OCI-LY7 (cell line): Measurements from ENCODE around the gene SUPT5H. TPM values are rescaled to one million over a fixed set of nuclear protein-coding genes. Genes with fewer than 3 reads are reported as not detected.

Source experiments
- BruUV-seq: library from RNA; stranded (reverse); fragments of 400-500 nt; replicated peaks from 2 replicates; lab custom pipeline; 2021; lab: Mats Ljungman, UMichigan
- CTCF ChIA-PET: fragments of 300-600 bp; sonication (Branson Sonifier 250); formaldehyde crosslinking; loops from one replicate; lab custom pipeline; 2022; ENCODE audit warnings: antibody characterized with exemption; ENCODE audit not compliant: unreplicated experiment; lab: Charles Lee
- POLR2A ChIA-PET: fragments of 300-600 bp; sonication (Branson Sonifier 250); formaldehyde crosslinking; loops from one replicate; lab custom pipeline; 2022; ENCODE audit warnings: antibody characterized with exemption; lab: Charles Lee
- DNase-seq: peaks from one replicate; pipeline ENCODE4 v3.0.0-alpha.2; 2015; ENCODE audit warnings: low spot score
- H2AFZ ChIP-seq: fragments of 200-600 bp; sonication (generic), shearing (Covaris generic); 2 replicates; pipeline ENCODE4 v1.6.1; 2014; ENCODE audit warnings: mild to moderate bottlenecking, antibody characterized with exemption, low read length, moderate library complexity
- H3K27ac ChIP-seq: fragments of 200-600 bp; sonication (generic); 2 replicates; pipeline ENCODE4 v1.5.1; 2014; ENCODE audit warnings: mixed run types, low read depth, mild to moderate bottlenecking, moderate library complexity, low read length, inconsistent platforms; ENCODE audit not compliant: poor library complexity, severe bottlenecking
- H3K36me3 ChIP-seq: fragments of 200-600 bp; sonication (generic); 2 replicates; pipeline ENCODE4 v1.6.1; 2014; ENCODE audit warnings: mild to moderate bottlenecking, antibody characterized with exemption, low read length, moderate library complexity, mixed read lengths; ENCODE audit not compliant: insufficient read depth
- H3K4me1 ChIP-seq: fragments of 200-600 bp; sonication (generic); 2 replicates; pipeline ENCODE4 v1.5.1; 2014; ENCODE audit warnings: mild to moderate bottlenecking, low read length; ENCODE audit not compliant: insufficient read depth, poor library complexity, severe bottlenecking
- H3K4me2 ChIP-seq: fragments of 200-600 bp; sonication (generic); 2 replicates; pipeline ENCODE4 v1.6.1; 2014; ENCODE audit warnings: mild to moderate bottlenecking, low read length
- H3K4me3 ChIP-seq: fragments of 200-600 bp; sonication (generic); 2 replicates; pipeline ENCODE4 v1.5.1; 2014; ENCODE audit warnings: mild to moderate bottlenecking, low read depth, low read length; ENCODE audit not compliant: poor library complexity, severe bottlenecking
- H3K79me2 ChIP-seq: fragments of 200-600 bp; sonication (generic); 2 replicates; pipeline ENCODE4 v1.6.1; 2016; ENCODE audit warnings: low read depth, mild to moderate bottlenecking, low read length, moderate library complexity, mixed read lengths; ENCODE audit not compliant: insufficient read depth
- H3K9me2 ChIP-seq: fragments of 200-600 bp; sonication (generic); 2 replicates; pipeline ENCODE4 v1.6.1; 2016; ENCODE audit warnings: mild to moderate bottlenecking, low read length, mixed read lengths; ENCODE audit not compliant: insufficient read depth
- H3K9me3 ChIP-seq: fragments of 200-600 bp; sonication (generic); 2 replicates; pipeline ENCODE4 v1.6.1; 2014; ENCODE audit warnings: mild to moderate bottlenecking, mixed run types, low read length, mixed read lengths
- H4K20me1 ChIP-seq: fragments of 200-600 bp; sonication (generic); 2 replicates; pipeline ENCODE4 v1.6.1; 2014; ENCODE audit warnings: mild to moderate bottlenecking, antibody characterized with exemption, low read length, moderate library complexity, mixed read lengths; ENCODE audit not compliant: insufficient read depth
- CTCF ChIP-seq: fragments of 200-600 bp; sonication (generic); conservative IDR thresholded peaks from 2 replicates; pipeline ENCODE4 v1.5.1; 2014; ENCODE audit warnings: mild to moderate bottlenecking, antibody characterized with exemption, low read length, moderate library complexity, mixed read lengths
- EZH2phosphoT487 ChIP-seq: fragments of 200-600 bp; sonication (generic); IDR thresholded peaks from 2 replicates; pipeline ENCODE4 v1.6.1; 2018; ENCODE audit warnings: low read depth, borderline replicate concordance, mild to moderate bottlenecking, mixed run types, antibody characterized with exemption, low read length, moderate library complexity, mixed read lengths
- intact Hi-C: fragments of 100-400 bp; cut with micrococcal nuclease; formaldehyde crosslinking; loops from one replicate; pipeline ENCODE4 v1.10.0; 2022; ENCODE audit not compliant: unreplicated experiment
- total RNA-seq, 2 experiments: library from RNA; depleted of rRNA in 1 of 2; stranded (reverse); fragments of >200 nt in 1 of 2; shearing (Covaris generic) in 1 of 2; gene quantifications; 2 replicates each; pipeline ENCODE4 v1.2.3, GENCODE V29; 2014 to 2022

SUPT5H gene
- total RNA-seq, 2 experiments from 2014 or later: 70.1 to 175 TPM

GRCh38 chr19:39436350-39436716 is 9.0 kb upstream of the SUPT5H start:
- Histone ChIP-seq H3K9me3 (no peaks in the 10 kb centered on the region), H3K79me2 (peaks cover 36% of the 10 kb centered on the region), H3K36me3 (peaks cover 44% of the 10 kb centered on the region), H3K27ac (peak overlapping the region; percentile 78), H2AFZ (no peak overlapping the region), H3K4me1 (peaks cover 62% of the 10 kb centered on the region), H3K9me2 (no peaks in the 10 kb centered on the region), H3K4me3 (peak overlapping the region; percentile 97), H4K20me1 (peaks cover 17% of the 10 kb centered on the region), H3K4me2 (peak overlapping the region; percentile 95)
- no peak for TF ChIP-seq EZH2phosphoT487
- TF ChIP-seq CTCF: no peak
- CTCF ChIA-PET: interaction anchor here (0.9 kb wide), 1 partner anchor 12 kb away, joined by 3 read pairs; no protein-coding TSS in a partner anchor
- DNase-seq: no peak
- POLR2A ChIA-PET: interaction anchor here (0.6 to 1.8 kb wide), 13 partner anchors 9 to 1786 kb away, joined by 3 to 15 read pairs (median 4); partner anchors contain the start of genes EID2B, GMFG, PLEKHG2 and SUPT5H
- intact Hi-C loops: no loop called here
- BruUV-seq: TSS peak; percentile 99

GRCh38 chr19:39438270-39438934 is 7.0 kb upstream of the SUPT5H start:
- Histone ChIP-seq H3K4me2 (no peak overlapping the region), H3K4me1 (peaks cover 65% of the 10 kb centered on the region), H3K79me2 (peaks cover 30% of the 10 kb centered on the region), H3K36me3 (peaks cover 23% of the 10 kb centered on the region), H3K9me3 (no peaks in the 10 kb centered on the region), H4K20me1 (peaks cover 14% of the 10 kb centered on the region), H3K9me2 (no peaks in the 10 kb centered on the region), H2AFZ (no peak overlapping the region), H3K4me3 (no peak overlapping the region), H3K27ac (no peak overlapping the region)
- POLR2A ChIA-PET: interaction anchor here (0.7 to 1.0 kb wide), 2 partner anchors 37 to 42 kb away, joined by 4 to 5 read pairs; partner anchors contain the start of gene TIMM50
- CTCF ChIA-PET: no interaction called here
- BruUV-seq: no TSS peak
- intact Hi-C loops: no loop called here
- no peak for DNase-seq
- no peak for TF ChIP-seq EZH2phosphoT487

- Histone ChIP-seq H2AFZ (peak overlapping the region; percentile 23; the same call in 1 of the 2 replicates), H3K9me3 (no peaks in the 10 kb centered on the region), H3K9me2 (no peaks in the 10 kb centered on the region), H3K4me3 (peak overlapping the region; percentile 92), H3K36me3 (peaks cover 26% of the 10 kb centered on the region), H3K4me1 (peaks cover 56% of the 10 kb centered on the region), H3K79me2 (peaks cover 52% of the 10 kb centered on the region), H4K20me1 (0 out of 2 replicates have a peak, but pooled peaks cover 7% of the 10 kb centered on the region), H3K27ac (peak overlapping the region; percentile 86), H3K4me2 (peak overlapping the region; percentile 92)
- DNase-seq: no peak
- intact Hi-C loops: loop anchor here (1.0 kb wide), 1 partner anchor 36 kb away; the partner anchor contains the start of gene TIMM50
- TF ChIP-seq CTCF (no peak), EZH2phosphoT487 (no peak)
- CTCF ChIA-PET: no interaction called here
- TSS peak; percentile 100 for BruUV-seq
- POLR2A ChIA-PET: interaction anchor here (0.6 to 4.0 kb wide), 5 partner anchors 9 to 1126 kb away, joined by 3 to 15 read pairs (median 4); partner anchors contain the start of genes MED29, PAF1 and RPS16
Measured at GRCh38 chr19:39444598-39445195, 685 bp upstream of the SUPT5H start.
